Upper lobe of left lung (tissue), 6 donors: ENCODE measurements around the gene SCN1B. TPM values are rescaled to one million over a fixed set of nuclear protein-coding genes. Genes with fewer than 3 reads are reported as not detected.

Source experiments
- ATAC-seq, 2 donors: fragments of 200-7000 bp; cut with Tn5 transposase; one replicate each; pipeline ENCODE4 v1.9.1; 2022; ENCODE audit warnings: mild to moderate bottlenecking in 2 of 2, moderate library complexity in 2 of 2; ENCODE audit not compliant: low FRiP score in 2 of 2
- DNase-seq, 2 donors: peaks; one replicate each; pipeline ENCODE4 v3.0.0-alpha.2; 2019 to 2020
- H3K27ac ChIP-seq, 4 donors: fragments of 200-600 bp; sonication (generic); one replicate each; pipeline ENCODE4 v1.5.1; 2016 to 2019
- H3K27me3 ChIP-seq, 4 donors: fragments of 200-600 bp; sonication (generic); one replicate each; pipeline ENCODE4 v1.5.1; 2017 to 2019
- H3K36me3 ChIP-seq, 4 donors: fragments of 200-600 bp; sonication (generic); one replicate each; pipeline ENCODE4 v1.5.1; 2016 to 2019
- H3K4me1 ChIP-seq, 4 donors: fragments of 200-600 bp; sonication (generic); one replicate each; pipeline ENCODE4 v1.5.1; 2018 to 2019
- H3K4me3 ChIP-seq, 4 donors: fragments of 200-600 bp; sonication (generic); one replicate each; pipeline ENCODE4 v1.5.1; 2017 to 2019; ENCODE audit warnings: mild to moderate bottlenecking in 2 of 4, moderate library complexity in 1 of 4
- H3K9me3 ChIP-seq, 4 donors: fragments of 200-600 bp; sonication (generic); one replicate each; pipeline ENCODE4 v1.5.1; 2018 to 2019
- EP300 ChIP-seq, 4 donors: sonication (generic); formaldehyde crosslinking; IDR thresholded peaks; one replicate each; pipeline ENCODE4 v1.5.1; 2017; ENCODE audit warnings: antibody characterized with exemption in 4 of 4, control low read depth in 2 of 4
- POLR2A ChIP-seq, 4 donors: fragments of 450-650 bp; IDR thresholded peaks; one replicate each; pipeline ENCODE4 v1.5.1; 2016 to 2017; ENCODE audit warnings: antibody characterized with exemption in 4 of 4, mild to moderate bottlenecking in 2 of 4
- POLR2AphosphoS5 ChIP-seq, 2 donors: sonication (generic); formaldehyde crosslinking; IDR thresholded peaks; one replicate each; pipeline ENCODE4 v1.5.1; 2017; ENCODE audit warnings: antibody characterized with exemption in 2 of 2
- WGBS, 2 donors: methylation state at CpG; one replicate each; pipeline ENCODE4 v1.1.5; 2017 to 2018; 5-methylcytosine and 5-hydroxymethylcytosine counted together
- total RNA-seq, 6 donors: library from RNA; depleted of rRNA in 4 of 6; stranded (reverse); fragments of >200 nt in 4 of 6; gene quantifications; one replicate each; pipeline versions ENCODE4 v1.1.0 to v1.2.1, GENCODE V29; 2016 to 2021
- TF ChIP-seq, protein P1 (sequence below), 6 experiments: fragments of 450-650 bp in 4 of 6; fragments of 200-600 bp in 2 of 6; sonication (generic) in 2 of 6; IDR thresholded peaks; one replicate each; pipeline ENCODE4 v1.5.1; 2016 to 2019; ENCODE audit warnings: antibody characterized with exemption in 6 of 6
- donor health status: DM: no; HTN: no; CAD: no; lungs with moderate emphysema.
- donor health status: DM: no; HTN: yes; CAD: no; lungs with severe emphysema.

SCN1B gene
- total RNA-seq, 6 donors from 2014 or later: 2.9 to 13.1 (median 6.9) TPM

DNA sequence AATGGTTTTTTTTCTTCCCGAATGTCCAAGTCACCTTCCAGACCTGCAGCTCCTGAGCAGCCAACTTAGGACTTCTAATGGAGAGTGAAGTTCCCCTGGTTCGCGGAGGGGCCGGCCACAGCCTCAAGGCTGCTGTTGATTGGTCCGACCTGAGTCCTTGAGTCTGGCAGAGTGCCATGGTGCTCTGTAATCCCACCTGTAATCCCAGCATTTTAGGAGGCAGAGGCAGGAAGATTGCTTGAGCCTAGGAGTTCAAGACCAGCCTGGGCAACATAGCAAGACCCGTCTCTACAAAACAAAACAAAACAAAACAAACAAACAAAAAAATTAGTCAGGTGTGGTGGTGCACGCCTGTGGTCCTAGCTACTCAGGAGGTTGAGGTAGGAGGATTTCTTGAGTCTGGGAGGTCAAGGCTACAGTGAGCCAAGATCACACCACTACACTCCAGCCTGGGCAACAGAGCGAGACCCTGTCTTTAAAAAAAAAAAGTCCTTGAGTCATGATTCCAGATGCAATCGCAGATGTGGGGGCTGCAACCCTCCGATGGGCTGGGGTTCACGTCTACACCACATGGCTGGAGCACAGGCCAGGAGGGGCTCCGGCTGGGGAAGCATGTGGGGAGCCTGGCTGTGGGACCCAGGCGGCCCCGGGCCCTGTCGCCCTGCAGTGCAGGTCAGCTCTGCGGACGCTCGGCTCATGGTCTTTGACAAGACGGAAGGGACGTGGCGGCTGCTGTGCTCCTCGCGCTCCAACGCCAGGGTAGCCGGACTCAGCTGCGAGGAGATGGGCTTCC is 28.9 kb downstream of the SCN1B start:
- Histone ChIP-seq H3K27me3 (no peaks in the 10 kb centered on the region), H3K4me1 (no peaks in the 10 kb centered on the region), H3K9me3 (no peaks in the 10 kb centered on the region), H3K36me3 (no peaks in the 10 kb centered on the region), H3K27ac (no peak overlapping the region), H3K4me3 (no peak overlapping the region)
- no peak for TF ChIP-seq EP300 (IDR thresholded peaks at IDR 0.05)
- no peak for TF ChIP-seq POLR2A (IDR thresholded peaks at IDR 0.05)
- TF ChIP-seq, protein P1, sequence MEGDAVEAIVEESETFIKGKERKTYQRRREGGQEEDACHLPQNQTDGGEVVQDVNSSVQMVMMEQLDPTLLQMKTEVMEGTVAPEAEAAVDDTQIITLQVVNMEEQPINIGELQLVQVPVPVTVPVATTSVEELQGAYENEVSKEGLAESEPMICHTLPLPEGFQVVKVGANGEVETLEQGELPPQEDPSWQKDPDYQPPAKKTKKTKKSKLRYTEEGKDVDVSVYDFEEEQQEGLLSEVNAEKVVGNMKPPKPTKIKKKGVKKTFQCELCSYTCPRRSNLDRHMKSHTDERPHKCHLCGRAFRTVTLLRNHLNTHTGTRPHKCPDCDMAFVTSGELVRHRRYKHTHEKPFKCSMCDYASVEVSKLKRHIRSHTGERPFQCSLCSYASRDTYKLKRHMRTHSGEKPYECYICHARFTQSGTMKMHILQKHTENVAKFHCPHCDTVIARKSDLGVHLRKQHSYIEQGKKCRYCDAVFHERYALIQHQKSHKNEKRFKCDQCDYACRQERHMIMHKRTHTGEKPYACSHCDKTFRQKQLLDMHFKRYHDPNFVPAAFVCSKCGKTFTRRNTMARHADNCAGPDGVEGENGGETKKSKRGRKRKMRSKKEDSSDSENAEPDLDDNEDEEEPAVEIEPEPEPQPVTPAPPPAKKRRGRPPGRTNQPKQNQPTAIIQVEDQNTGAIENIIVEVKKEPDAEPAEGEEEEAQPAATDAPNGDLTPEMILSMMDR (IDR thresholded peaks at IDR 0.05): no peak
- TF ChIP-seq POLR2AphosphoS5 (IDR thresholded peaks at IDR 0.05): no peak
- no peak for ATAC-seq
- WGBS, 2 donors: 88 to 93% methylated on average over 14 to 23 of the region's 26 CpGs
- no peak for DNase-seq

DNA sequence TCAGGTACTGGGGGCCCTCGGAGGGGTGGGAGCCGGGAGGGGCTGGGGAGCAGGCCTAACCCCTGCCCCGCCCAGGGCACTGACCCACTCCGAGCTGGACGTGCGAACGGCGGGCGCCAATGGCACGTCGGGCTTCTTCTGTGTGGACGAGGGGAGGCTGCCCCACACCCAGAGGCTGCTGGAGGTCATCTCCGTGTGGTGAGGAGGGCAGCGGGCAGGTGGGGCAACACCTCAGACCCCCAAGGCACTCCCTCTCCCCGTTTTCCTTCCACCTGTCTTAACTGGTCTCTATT is 29.5 kb downstream of the SCN1B start:
- Histone ChIP-seq H3K27ac (no peak overlapping the region), H3K4me3 (no peak overlapping the region), H3K36me3 (no peaks in the 10 kb centered on the region), H3K9me3 (no peaks in the 10 kb centered on the region), H3K4me1 (no peaks in the 10 kb centered on the region), H3K27me3 (no peaks in the 10 kb centered on the region)
- ATAC-seq: peak in 1 of 2 donors; percentile 46
- 80 to 91% methylated on average over 13 to 15 of the region's 15 CpGs for WGBS, 2 donors
- peak in 1 of 2 donors; percentile 77 for DNase-seq
- TF ChIP-seq POLR2AphosphoS5 (IDR thresholded peaks at IDR 0.05): no peak
- no peak for TF ChIP-seq EP300 (IDR thresholded peaks at IDR 0.05)
- TF ChIP-seq, protein P1 (IDR thresholded peaks at IDR 0.05): no peak
- no peak for TF ChIP-seq POLR2A (IDR thresholded peaks at IDR 0.05)

DNA sequence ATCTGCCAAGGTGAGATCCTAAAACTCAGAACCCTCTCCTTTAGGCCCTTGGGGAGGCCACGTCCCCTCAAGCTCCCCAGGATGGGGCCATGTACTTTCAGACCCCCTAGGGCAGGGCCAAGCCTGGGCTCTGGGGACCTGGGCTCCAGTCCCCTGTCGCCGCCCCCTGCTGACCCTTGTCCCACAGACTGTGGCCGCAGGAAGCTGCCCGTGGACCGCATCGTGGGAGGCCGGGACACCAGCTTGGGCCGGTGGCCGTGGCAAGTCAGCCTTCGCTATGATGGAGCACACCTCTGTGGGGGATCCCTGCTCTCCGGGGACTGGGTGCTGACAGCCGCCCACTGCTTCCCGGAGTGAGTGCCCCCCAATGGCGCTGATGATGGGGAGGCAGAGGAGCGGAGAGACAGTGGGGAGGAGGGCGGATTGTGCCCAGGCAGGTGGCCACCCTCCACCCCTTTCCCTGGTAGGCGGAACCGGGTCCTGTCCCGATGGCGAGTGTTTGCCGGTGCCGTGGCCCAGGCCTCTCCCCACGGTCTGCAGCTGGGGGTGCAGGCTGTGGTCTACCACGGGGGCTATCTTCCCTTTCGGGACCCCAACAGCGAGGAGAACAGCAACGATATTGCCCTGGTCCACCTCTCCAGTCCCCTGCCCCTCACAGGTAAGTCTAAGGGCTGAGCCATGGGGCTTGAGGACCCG is 30.0 kb downstream of the SCN1B start:
- Histone ChIP-seq H3K27me3 (no peaks in the 10 kb centered on the region), H3K9me3 (no peaks in the 10 kb centered on the region), H3K4me3 (no peak overlapping the region), H3K27ac (no peak overlapping the region), H3K4me1 (no peaks in the 10 kb centered on the region), H3K36me3 (no peaks in the 10 kb centered on the region)
- ATAC-seq (peak in 1 of 2 donors; percentile 41), DNase-seq (no peak)
- TF ChIP-seq POLR2A (IDR thresholded peaks at IDR 0.05) (no peak), POLR2AphosphoS5 (IDR thresholded peaks at IDR 0.05) (no peak), EP300 (IDR thresholded peaks at IDR 0.05) (no peak)
- TF ChIP-seq, protein P1 (IDR thresholded peaks at IDR 0.05): no peak
- WGBS, 2 donors: 81 to 96% methylated on average over 11 to 28 of the region's 29 CpGs

DNA sequence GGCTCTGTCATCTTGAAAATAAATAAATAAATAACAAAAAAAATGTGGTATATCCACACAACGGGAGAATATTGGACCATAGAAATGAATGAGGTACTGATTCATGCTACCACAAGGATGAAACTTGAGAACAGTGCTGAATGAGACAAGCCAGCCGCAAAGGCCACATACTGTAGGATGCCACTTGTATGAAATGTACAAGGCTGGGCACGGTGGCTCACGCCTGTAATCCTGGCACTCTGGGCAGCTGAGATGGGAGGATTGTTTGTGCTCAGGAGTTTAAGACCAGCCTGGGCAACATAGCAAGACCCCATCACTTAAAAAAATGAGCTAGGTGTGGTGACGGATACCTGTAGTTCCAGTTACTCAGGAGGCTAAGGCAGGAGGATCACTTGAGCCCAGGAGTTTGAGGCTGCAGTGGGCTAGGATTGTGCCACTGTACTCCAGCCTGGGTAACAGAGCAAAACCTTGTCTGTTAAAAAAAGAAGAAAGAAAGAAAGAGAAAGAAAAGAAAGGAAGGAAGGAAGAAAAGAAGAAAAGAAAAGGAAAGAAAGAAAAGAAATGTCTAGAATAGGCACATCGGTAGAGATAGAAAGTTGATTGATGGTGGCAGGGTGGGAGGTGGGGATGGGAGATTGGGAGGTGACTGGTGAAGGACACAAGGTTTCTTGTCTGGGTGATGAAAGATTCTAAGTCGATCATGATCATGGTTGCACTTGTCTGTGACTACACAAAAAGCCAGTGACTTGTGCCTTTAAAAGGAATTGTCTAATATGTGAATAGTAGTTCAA is 31.5 kb downstream of the SCN1B start:
- DNase-seq: no peak
- TF ChIP-seq EP300 (IDR thresholded peaks at IDR 0.05): no peak
- no peak for TF ChIP-seq POLR2A (IDR thresholded peaks at IDR 0.05)
- TF ChIP-seq, protein P1 (IDR thresholded peaks at IDR 0.05): no peak
- TF ChIP-seq POLR2AphosphoS5 (IDR thresholded peaks at IDR 0.05): no peak
- Histone ChIP-seq H3K27me3 (no peaks in the 10 kb centered on the region), H3K36me3 (no peaks in the 10 kb centered on the region), H3K9me3 (no peaks in the 10 kb centered on the region), H3K4me1 (peaks cover 0 to 3% (median under 1%) of the 10 kb centered on the region in 4 donors), H3K4me3 (no peak overlapping the region), H3K27ac (no peak overlapping the region)
- ATAC-seq: no peak
- WGBS, 2 donors: 72 to 79% methylated on average over 7 of the region's 7 CpGs
